NCI-H2196 (cell line): Measurements from ENCODE around the gene HINT3.
"Not testable (repeated sequence)": the region's sequence is repeated elsewhere in the genome, so short reads cannot be mapped to it uniquely, and the experiment has no call there.

Experiments used
- DNase-seq: peaks from one replicate; lab custom pipeline; 2025; ENCODE audit not compliant: unreplicated experiment; lab: John Stamatoyannopoulos, UW

The HINT3 gene

DNA sequence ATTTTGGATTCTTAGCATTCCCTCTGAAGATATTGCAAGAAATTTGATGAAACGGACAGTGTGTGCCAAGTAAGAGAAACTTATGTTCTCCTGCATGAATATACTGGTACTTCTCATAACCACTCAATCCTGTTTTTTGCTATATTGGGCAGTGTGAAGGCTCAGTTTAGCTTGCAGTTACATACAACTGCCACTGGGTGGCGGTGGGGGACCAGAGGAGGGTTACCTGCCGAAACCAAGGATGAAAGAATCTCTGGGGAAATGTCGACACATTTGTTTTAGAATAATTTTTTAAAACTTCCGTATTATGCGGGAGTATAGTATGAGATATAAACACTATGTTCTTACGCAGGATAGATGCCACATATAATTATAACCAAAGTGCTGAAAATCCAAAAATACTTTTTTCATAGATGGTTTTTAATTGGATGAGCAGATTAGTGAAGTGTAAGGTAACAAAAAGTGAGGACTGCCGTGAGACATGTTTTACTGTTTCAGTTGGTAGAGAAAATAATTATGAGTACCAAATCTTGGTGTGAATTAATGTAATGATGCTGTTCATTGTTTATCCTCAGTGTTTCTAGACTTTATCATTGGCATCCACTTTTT, 39.5 kb downstream of the HINT3 start:
- peak; percentile 81 for DNase-seq

DNA sequence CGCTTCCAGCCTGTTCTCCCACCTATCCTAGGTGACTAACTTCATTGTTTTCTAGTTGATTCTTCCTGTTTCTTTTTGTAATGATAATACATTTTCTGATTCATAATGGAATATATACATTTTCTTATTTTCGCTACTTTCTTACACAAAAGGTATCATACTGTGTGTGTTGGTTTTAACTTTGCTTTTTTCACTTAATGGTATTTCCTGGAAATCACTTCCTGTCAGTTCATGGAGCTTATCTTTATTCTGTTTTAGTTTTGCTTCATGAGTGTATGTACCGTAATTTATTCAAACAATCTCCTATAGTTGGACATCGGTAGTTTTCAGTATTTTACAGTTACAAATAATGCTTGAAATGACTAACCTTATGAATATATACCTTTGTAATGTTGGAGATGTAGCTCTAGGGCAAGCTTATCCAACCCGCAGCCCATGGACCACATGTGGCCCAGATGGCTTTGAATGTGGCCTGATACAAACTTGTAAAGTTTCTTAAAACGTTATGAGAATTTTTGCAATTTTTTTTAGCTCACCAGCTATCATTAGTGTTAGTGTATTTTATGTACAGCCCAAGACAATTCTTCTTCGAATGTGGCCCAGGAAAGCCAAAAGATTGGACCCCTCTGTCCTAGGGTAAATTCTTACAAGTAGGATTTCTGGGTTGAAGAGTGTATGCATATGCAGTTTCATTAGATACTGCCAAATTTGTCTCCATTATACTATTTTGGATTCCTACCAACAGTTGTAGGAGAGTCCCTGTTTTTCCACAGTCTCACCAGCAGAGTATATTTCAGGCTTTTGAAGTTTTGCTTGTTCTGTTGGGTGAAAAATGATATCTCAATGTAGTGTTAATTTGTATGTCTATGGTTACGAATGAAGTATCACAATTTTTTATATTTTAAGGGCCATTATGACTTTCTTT, 46.4 kb downstream of the HINT3 start:
- DNase-seq: no peak

DNA sequence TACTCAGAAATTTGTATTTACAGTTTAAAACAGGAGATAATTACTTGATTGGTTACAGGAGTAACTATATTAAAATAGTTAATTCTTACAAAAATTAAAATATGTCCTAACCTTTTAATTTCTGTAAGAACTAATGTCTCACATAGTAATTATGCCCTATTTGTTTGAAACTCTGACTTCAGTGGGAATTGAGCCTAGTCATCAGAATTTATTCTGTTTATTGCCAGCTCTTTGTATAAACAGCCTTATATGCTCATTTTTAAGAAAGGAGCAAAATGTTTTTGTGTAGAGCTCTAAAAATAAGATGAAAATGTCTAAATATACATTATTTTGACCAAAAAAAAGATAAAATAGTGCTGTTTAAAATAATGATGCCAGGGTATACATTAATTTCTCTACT, 51.2 kb downstream of the HINT3 start:
- DNase-seq: no peak

DNA sequence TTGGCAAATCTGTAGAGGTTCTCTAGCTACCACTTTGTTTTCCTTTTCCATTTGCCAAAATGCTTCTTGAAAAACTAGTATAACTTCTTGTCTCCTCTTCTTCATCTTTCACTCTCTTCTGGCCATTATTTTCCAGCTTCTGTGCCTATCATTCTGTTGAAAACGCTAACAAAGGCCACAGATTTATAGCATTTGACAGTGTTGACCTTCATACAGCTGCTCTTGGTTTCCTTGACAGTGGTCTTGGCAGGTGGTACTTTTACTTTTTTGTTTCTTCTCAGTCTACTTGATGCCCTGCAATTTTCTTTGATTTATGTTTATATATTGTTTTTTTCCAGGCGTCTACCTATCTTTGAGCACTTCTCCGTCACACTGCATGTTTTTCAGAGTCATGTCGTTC, 53.5 kb downstream of the HINT3 start:
- DNase-seq: no peak

DNA sequence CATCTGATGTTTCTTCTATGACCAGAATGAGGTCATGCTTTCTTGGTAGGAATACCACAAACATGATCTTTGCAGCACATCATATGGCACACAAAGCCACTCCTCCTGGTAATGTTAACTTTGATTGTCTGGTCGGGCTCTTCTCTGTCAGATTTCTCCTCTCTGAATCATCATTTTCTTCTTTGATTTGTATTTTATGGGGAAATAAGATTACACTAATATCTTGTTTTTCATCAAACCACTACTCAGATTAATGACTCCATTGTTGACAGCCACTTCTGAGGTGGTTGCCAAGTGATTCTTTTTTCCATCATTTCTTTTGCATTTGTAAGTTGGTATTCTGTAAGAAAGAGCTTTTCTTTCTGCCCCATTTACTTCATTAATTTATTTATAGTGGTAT, 59.3 kb downstream of the HINT3 start:
- DNase-seq: no peak

DNA sequence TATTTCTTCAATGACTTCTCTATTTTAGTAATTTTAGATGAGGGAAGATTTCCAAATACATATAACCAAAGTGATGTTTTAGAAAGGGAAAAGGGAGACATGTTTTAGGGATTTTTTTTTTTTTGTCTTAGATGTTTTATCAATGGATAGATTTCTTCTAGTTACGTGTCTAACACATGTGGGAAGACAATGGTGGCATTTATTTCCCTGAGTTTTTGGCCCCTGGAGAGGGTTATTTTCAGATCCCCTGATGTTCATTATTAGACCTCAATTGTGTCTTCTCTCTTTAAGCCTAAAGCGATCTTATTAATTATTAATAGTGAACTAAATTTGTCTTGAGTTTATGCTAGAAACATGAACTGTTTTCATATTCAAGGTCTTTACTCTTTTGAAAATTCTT, 60.0 kb downstream of the HINT3 start:
- DNase-seq: no peak

DNA sequence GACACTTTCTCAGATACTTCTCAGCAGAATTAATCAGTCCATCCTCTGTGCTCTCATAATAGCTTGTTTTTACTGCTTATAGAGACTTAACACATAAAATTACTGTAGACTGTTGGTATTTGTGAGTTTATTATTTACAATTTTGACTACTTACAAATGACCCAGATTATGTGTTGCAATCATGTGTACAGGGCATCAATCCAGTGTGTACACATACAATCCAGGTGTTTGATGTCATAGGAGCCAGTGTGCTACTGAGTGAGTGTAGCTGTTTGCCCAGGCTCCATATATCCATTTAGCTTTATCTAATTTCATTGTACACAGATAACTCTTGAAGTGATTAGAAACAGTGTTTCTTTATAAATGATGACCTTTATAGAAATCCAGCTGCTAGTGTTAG, 61.1 kb downstream of the HINT3 start:
- DNase-seq: no peak

DNA sequence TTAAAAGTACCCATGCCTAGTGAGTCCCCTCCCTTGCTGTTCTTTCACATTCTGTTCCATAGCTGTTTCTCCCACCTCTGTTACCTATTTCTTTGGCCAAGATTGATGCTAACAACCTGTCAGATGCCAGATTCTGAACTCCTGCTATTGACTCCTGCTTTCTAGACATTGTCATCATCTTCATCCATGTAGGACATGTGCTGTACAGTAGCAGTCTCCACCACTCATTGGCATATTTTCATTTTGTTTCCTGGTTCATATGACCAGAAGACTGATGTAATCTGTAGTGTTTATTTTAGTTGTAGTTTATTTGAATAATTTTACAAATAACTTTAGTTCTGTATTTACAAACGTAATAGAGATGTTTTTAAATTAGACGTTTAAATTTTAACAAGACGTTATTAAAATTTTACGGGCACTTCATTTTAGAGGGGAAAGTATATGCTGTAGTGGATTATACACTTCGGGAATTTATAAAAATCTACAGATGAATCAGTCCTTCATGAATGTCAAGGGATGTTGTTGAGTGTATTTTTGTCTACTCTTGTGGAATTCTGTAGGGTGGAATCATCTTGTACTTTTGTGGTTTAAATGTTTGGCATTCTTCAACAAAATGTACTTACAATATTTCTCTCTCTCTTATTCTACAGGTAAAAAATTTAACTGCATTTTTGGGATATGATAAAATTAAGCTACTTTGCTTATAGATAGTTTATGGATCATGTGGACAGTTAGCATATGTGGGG, 63.9 kb downstream of the HINT3 start:
- DNase-seq: no peak

DNA sequence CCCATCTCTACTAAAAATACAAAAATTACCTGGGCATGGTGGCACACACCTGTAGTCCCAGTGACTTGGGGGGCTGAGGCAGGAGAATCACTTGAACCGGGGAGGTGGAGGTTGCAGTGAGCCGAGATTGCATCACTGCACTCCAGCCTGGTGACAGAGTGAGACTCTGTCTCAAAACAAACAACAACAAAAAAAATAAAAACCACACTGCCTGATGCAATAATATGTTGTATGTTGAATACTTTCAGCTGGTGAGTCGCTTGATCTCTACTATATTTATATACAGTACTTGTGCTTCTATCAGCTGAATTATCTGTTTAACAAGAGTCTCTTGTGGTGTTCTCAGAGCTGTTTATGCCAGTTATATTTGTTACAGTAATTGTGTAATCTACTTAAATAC, 66.9 kb downstream of the HINT3 start:
- DNase-seq: not testable (repeated sequence)

DNA sequence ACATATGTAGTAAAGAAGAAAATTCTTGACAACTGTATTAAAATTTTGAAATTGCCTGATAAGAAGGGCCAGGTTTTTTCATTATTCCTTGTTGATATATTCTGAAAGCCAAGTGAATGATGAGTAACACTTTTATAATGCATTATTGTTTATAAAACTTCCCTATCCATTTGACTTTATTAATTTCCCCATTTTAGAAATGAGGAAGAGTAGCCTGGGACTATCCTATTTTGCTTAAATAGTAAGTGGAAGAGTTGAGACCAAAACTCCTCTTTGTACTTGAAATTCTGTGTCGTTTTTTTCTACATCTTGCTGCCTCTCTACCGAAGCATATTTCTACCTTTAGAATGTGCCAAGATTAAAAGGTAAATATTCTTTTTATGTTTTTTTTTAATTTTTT, 69.4 kb downstream of the HINT3 start:
- DNase-seq: no peak

DNA sequence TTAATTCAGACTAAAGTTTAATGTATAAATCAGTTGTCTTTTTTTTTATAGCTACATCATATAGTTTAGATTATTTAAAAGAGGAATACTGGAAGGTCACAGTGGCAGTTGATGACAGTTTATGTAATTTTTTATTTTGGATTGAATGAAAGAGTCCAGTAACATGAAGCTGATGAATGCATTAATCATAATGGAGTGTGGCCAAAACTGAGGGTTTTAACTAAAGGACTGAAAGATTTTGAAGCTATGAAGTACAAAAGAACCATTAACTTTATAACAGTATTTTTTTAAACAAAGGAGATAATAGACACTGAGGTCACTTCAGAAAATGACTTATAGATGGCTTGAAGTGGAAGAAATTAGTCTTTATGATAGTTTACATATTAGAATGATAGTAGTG, 71.0 kb downstream of the HINT3 start:
- DNase-seq: no peak
